GM19043 (cell line): ENCODE results near the gene PIK3C2G.

ENCODE experiments used
- ATAC-seq: cut with Tn5 transposase; IDR thresholded peaks from one replicate; pipeline ENCODE4 v1.9.1; 2021; ENCODE audit warnings: low read depth; ENCODE audit not compliant: unreplicated experiment

The PIK3C2G gene

DNA sequence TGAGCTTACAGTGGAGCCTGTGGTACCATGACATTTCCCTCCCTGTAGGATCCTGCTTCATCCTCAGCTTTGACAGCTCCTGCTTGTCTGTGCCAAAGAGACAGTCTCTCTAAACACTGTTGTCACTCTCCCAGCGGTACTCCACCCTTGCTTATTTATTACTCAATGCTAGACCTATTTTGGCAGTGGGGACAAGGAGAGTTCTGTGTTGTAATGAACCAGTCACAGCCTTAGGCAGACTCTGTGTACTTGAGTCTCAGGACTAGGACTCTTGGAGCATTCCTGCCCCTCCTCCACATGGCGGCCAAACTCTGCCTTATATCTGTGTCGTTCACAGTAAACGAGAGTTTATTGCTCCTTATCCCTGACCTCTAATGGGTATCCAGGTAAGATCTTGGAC lies 70.9 kb downstream of the PIK3C2G start:
- ATAC-seq: no peak

GRCh38 chr12:18339633-18340032 lies 78.3 kb downstream of the PIK3C2G start:
- ATAC-seq: no peak

- no peak for ATAC-seq
Measured at GRCh38 chr12:18340186-18340585, 78.9 kb downstream of the PIK3C2G start.

- ATAC-seq: no peak
Measured at GRCh38 chr12:18340786-18341185, 79.5 kb downstream of the PIK3C2G start.

DNA sequence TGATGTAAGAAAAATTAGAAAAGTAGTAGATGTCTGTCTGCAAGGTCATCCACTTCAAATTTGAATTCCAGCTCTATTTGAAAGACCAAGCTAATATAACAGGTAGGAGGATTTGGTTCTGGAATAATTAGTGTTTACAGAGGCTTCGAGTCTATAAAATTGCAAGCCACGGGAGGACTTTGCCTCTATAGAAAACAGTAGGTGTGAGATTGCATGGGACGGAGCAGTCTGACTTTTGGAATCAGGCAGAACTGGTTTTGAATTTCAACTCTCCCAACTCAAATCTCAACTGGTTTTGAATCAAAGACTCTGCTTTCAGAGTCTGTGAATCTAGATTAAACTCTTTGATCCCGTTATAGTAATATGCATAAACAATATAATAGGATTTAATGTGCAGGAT lies 82.4 kb downstream of the PIK3C2G start:
- no peak for ATAC-seq

GRCh38 chr12:18345021-18345735 lies 83.9 kb downstream of the PIK3C2G start:
- ATAC-seq: no peak

DNA sequence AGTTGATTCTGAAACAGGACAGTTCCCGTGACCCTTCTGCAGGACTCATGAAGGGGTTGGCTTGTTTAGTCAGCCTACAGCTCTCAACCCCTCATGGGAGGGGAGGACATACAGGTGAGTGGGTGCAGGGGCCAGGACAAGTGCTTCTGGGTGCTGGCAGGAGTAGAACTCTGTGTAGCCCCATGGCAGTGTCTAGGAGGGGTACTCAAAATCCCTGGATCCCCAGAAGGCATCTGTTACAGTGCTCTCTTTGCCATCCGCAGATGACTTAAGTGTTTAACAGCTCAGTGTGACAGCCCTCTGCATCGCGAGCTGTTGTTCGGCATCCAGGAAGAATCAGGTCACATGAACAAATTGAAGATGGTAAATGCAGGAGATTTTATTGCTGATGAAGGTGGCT lies 91.0 kb downstream of the PIK3C2G start:
- no peak for ATAC-seq

- ATAC-seq: no peak
Measured at GRCh38 chr12:18355429-18355828, 94.1 kb downstream of the PIK3C2G start.

- ATAC-seq: no peak
Measured at GRCh38 chr12:18358077-18358476, 96.8 kb downstream of the PIK3C2G start.

- no peak for ATAC-seq
Measured at GRCh38 chr12:18358930-18359329, 97.6 kb downstream of the PIK3C2G start.

GRCh38 chr12:18361433-18361832 lies 100.1 kb downstream of the PIK3C2G start:
- no peak for ATAC-seq

DNA sequence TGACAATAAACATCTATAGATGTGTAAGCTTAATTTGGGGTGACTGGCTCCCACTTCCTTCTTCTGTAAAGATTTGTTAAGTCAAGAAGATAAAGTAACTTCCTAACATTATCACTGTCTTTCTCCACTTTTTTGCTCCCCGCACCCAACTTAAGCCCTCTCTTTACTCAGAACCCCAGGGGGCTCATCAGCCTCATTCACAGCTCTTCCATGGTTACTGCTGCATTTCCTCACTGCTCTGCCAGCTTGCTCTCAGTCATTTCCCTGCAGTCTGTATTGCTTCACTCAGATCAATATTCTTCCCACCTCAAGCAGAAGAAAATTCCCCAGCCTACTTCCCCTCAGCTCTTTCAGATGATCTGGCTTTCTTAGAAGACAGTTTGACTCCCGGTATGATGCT lies 102.0 kb downstream of the PIK3C2G start:
- ATAC-seq: no peak

GRCh38 chr12:18368594-18368993 lies 107.3 kb downstream of the PIK3C2G start:
- no peak for ATAC-seq

DNA sequence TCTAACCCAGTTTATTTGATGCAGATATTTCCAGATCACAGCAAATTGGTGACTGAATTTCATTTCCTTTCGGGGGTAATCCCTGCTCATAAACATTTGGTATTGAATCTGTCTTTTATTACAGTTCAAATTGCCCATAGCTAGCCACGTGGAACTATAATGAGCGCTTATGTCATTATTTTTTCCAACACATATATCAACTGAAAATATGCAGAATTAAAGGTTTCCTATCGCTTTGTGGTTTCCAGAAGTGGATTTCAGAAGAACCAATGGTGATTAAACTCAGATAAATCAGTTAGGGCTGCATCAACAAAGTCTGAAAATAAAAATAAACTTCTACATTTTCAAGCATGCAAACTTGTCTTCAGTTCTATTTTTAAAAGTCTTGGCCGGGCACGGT lies 111.9 kb downstream of the PIK3C2G start:
- no peak for ATAC-seq

DNA sequence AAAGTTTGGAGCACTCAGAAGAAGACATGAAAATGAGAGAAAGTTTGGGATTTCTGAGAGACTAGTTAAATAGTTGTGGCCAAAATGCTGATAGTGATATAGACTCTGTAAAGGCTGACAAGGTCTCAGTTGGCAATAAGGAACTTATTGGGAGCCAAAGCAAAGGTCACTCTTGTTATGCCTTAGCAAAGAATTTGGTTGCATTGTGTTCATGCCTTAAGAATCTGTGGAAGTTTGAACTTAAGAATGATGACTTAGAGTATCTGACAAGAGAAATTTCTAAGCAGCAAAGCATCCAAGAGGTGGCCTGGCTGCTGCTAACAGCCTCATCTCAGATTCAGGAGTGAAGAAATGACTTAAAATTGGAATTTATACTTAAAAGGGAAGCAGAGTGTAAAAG lies 113.8 kb downstream of the PIK3C2G start:
- no peak for ATAC-seq

GRCh38 chr12:18375583-18375982 lies 114.3 kb downstream of the PIK3C2G start:
- no peak for ATAC-seq

DNA sequence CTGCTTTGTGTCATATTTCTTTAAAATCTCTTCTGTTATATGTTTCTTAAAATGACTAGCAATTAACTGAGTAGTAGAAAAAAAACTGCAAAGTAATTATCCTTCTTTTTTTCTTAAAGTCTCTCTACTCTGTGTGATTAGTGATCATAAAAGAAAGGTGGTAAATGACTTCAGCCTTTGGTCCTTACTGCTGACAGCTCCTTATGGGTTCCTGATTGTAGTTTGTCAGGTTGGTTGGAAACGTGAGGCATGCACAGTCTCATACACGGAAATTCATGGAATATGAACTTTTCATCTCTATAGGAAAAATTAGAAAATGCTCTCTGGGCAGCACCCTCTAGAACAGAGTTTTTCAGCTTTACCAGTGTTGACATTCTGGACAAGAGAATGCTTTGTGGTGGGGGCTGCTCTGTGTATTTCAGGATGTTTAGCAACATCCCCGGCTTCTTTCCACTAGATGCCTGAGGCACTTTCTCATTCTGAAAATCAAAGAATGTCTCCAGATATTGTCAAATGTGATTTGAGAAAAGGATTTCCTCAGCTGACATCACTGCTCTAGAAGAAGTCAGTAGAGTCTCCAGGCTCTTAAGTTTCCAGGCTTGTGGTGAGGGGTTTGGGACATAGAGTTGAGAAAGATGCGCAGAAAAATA lies 121.0 kb downstream of the PIK3C2G start:
- ATAC-seq: no peak

DNA sequence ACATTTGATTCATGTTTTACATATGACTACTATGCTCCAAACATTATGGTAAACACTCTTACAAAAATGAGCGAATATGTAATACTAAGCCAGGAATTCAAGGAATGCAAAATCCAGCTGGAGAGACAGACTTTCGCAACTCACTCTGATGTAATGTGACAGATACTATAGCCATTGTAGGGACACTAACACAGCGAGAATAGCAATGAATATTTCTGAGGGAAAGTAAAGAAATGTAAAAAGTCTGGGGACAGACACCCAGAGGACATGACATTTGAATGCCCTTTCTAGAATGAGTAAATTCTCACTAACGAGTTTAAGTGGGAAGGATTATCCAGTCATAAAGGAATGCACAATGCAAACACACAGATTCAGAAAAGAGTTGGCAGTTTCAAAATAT lies 121.9 kb downstream of the PIK3C2G start:
- no peak for ATAC-seq

DNA sequence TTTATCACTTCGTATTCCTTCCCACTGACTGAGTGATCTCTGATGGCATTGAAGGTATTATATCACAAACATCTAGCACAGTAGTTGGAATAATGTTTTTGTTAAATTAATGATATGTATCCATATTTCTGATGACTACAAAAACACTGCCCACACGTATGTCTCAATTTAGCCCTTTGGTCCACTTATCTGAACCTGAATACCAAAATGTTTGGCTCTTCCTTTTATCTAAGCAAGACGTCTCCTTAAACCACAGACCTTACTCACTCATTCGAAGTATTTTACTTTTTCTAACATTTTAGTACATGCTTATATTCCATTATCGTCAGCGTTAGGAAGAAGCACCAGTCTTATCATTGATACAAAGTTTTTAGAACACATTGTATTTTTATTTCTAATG lies 126.4 kb downstream of the PIK3C2G start:
- no peak for ATAC-seq

- no peak for ATAC-seq
Measured at GRCh38 chr12:18389820-18390219, 128.5 kb downstream of the PIK3C2G start.

DNA sequence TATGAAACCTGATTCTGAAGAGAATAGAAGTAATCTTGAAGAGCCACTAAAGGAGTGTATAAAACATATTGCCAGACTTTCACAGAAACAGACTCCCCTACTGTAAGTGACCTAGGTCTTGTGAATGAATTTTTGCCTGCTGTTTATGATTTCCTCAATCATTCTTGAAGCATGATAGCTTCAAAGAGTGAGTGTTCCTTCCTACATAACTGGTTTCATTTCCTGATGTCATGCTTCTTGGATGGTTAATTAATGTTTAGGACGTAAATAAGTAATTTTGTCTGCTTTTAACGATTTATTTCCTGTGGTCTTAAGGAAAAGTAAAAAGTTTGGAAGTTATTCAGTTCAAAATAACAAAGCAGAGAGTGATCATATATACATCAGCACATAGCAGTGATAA lies 129.8 kb downstream of the PIK3C2G start:
- ATAC-seq: no peak

DNA sequence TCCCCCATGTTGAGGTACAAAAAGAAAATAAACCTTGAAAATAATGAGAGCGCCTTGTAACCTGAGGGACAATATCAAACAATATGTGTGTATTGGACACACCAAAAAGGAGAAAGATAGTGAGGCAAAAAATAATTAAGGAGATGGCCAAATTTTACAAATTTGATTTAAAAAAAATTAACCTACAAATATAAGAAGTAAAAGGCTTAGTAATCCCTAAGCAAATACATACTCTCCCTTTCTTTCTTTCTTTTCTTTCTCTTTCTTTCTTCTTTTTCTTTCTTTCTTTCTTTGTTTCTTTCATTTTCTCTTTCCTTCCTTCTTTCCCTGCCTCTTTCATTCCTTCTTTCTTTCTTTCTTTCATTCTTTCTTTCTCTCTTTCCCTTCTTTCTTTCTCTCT lies 133.4 kb downstream of the PIK3C2G start:
- no peak for ATAC-seq
